Measurements from ENCODE around the gene AMELX.

DNA sequence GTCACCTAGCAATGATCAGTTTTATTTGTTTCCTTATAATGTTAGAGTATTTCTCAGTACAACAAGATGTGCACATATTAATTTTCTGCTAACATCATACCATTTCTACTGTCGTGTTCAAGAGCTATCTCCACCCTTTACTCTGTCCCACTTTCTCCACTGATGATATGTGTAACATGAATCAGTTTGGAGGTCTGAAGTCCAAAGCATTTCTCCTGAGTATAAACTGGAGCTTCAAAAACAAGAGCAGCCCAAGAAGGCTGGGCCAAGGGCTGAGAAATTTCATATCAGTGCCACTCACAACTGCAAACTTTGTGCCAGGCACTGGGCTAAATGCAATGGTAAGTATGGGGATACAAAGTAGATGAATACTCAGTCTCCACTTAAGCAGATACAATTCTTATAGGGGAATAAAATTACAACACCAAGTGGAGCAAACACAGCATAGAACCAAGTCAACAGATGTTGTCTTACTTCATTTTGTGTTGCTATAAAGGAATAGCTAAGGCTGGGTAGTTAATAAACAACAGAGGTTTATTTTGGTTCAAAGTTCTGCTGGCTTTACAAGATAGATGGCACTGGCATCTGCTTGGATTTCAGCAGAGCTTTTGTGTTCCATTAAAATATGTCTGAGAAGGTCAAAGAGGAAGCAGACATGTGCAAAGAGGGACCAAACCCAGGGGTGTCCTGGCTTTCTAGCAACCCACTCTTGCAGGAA, 44.2 kb downstream of the AMELX start:
- TF ChIP-seq, protein P1, sequence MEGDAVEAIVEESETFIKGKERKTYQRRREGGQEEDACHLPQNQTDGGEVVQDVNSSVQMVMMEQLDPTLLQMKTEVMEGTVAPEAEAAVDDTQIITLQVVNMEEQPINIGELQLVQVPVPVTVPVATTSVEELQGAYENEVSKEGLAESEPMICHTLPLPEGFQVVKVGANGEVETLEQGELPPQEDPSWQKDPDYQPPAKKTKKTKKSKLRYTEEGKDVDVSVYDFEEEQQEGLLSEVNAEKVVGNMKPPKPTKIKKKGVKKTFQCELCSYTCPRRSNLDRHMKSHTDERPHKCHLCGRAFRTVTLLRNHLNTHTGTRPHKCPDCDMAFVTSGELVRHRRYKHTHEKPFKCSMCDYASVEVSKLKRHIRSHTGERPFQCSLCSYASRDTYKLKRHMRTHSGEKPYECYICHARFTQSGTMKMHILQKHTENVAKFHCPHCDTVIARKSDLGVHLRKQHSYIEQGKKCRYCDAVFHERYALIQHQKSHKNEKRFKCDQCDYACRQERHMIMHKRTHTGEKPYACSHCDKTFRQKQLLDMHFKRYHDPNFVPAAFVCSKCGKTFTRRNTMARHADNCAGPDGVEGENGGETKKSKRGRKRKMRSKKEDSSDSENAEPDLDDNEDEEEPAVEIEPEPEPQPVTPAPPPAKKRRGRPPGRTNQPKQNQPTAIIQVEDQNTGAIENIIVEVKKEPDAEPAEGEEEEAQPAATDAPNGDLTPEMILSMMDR (IDR thresholded peaks at IDR 0.05): no peak
- no peak for TF ChIP-seq POLR2A (IDR thresholded peaks at IDR 0.05)
